Measurements from ENCODE around the gene VMO1. TPM values are rescaled to one million over a fixed set of nuclear protein-coding genes. Genes with fewer than 3 reads are reported as not detected.

Gene VMO1
- total and polyA plus RNA-seq, 2 donors (not counting 3 experiments of a cell fraction or from before 2014, with no cell fraction given): 0.23 TPM; not detected in 1

GRCh38 chr17:4769628-4770027, 16.5 kb downstream of the VMO1 start:
- Histone ChIP-seq H3K9me3 (replicated peaks; ENCODE audit: control insufficient read depth, insufficient read depth, low read length) (no peaks in the 10 kb centered on the region), H3K9me1 (replicated peaks; ENCODE audit: control insufficient read depth, extremely low read depth, insufficient read depth, low read length) (no peaks in the 10 kb centered on the region), H3K4me3 (replicated peaks in 1 of 3; ENCODE audit: insufficient read depth in 1 of 3, low read depth in 1 of 3, low read length in 3 of 3) (no peak overlapping the region), H3K4me2 (ENCODE audit: insufficient read depth, low read length) (no peak overlapping the region), H3K27me3 (ENCODE audit: control insufficient read depth in 2 of 2, insufficient read depth in 2 of 2, low read length in 2 of 2) (peaks cover 4 to 6% of the 10 kb centered on the region in 2 experiments), H3K9ac (replicated peaks; ENCODE audit: extremely low read depth, insufficient read depth, low read length) (no peak overlapping the region), H3K4me1 (ENCODE audit: control insufficient read depth, extremely low read depth, insufficient read depth, low read length) (no peaks in the 10 kb centered on the region), H3K36me3 (ENCODE audit: control insufficient read depth in 2 of 2, extremely low read depth in 1 of 2, insufficient read depth in 2 of 2, low read length in 2 of 2) (no peaks in the 10 kb centered on the region), H2AFZ (ENCODE audit: low read depth, low read length) (no peak overlapping the region), H4K20me1 (replicated peaks; ENCODE audit: control insufficient read depth, extremely low read depth, insufficient read depth, low read length) (no peaks in the 10 kb centered on the region), H3K27ac (ENCODE audit: insufficient read depth, low read depth, low read length) (no peak overlapping the region), H3K79me2 (ENCODE audit: control insufficient read depth, insufficient read depth, low read length) (no peaks in the 10 kb centered on the region)
- ChIA-PET CTCF (interaction anchor here (2.7 kb wide), 1 partner anchor 10 kb away, joined by 9 read pairs; no protein-coding TSS in a partner anchor), POLR2A (no interaction called here)
- intact Hi-C loops (cut with micrococcal nuclease) (no loop called here), dilution Hi-C loops (cut with MboI; ENCODE audit: extremely low pct_ligation_motif_present, low sequenced_read_pairs) (no loop called here)
- BruUV-seq (replicated peaks): no TSS peak
- TF ChIP-seq CTCF (IDR thresholded peaks at IDR 0.05; ENCODE audit: extremely low read depth in 1 of 2, insufficient read depth in 1 of 2, low read depth in 1 of 2, low read length in 2 of 2) (no peak), POLR2AphosphoS5 (IDR thresholded peaks at IDR 0.05; ENCODE audit: insufficient read depth, low read depth, low read length) (no peak), GATA2 (IDR thresholded peaks at IDR 0.05; ENCODE audit: insufficient read depth, insufficient read length, low read depth, low read length) (no peak)
- FAIRE-seq (no peak), DNase-seq (ENCODE audit: low read depth, low spot score) (no peak)

GRCh38 chr17:4768298-4768697, 17.9 kb downstream of the VMO1 start:
- CTCF ChIA-PET: no interaction called here
- dilution Hi-C loops (cut with MboI; ENCODE audit: extremely low pct_ligation_motif_present, low sequenced_read_pairs): no loop called here

More at GRCh38 chr17:4768298-4768697, 17.9 kb downstream of the VMO1 start:
- H3K9me3 ChIP-seq (replicated peaks; ENCODE audit: control insufficient read depth, insufficient read depth, low read length): no peaks in the 10 kb centered on the region
- H3K4me3 ChIP-seq (replicated peaks in 1 of 3; ENCODE audit: insufficient read depth in 1 of 3, low read depth in 1 of 3, low read length in 3 of 3): no peak overlapping the region
- no peaks in the 10 kb centered on the region for H3K4me1 ChIP-seq (ENCODE audit: control insufficient read depth, extremely low read depth, insufficient read depth, low read length)
- no peak overlapping the region for H3K27ac ChIP-seq (ENCODE audit: insufficient read depth, low read depth, low read length)
- H4K20me1 ChIP-seq (replicated peaks; ENCODE audit: control insufficient read depth, extremely low read depth, insufficient read depth, low read length): no peaks in the 10 kb centered on the region
- no peaks in the 10 kb centered on the region for H3K36me3 ChIP-seq (ENCODE audit: control insufficient read depth in 2 of 2, extremely low read depth in 1 of 2, insufficient read depth in 2 of 2, low read length in 2 of 2)
- no peak for TF ChIP-seq MAX (IDR thresholded peaks at IDR 0.05; ENCODE audit: insufficient read depth, insufficient read length)
- no peak for TF ChIP-seq FOS (IDR thresholded peaks at IDR 0.05; ENCODE audit: borderline replicate concordance, insufficient read depth, low read length)
- no peak for TF ChIP-seq GATA2 (IDR thresholded peaks at IDR 0.05; ENCODE audit: insufficient read depth, insufficient read length, low read depth, low read length)
- no peak for TF ChIP-seq JUN (IDR thresholded peaks at IDR 0.05; ENCODE audit: borderline replicate concordance, insufficient read depth, insufficient read length, low read depth)
- TF ChIP-seq POLR2A (IDR thresholded peaks at IDR 0.05; ENCODE audit: low read depth, low read length): no peak
- no peak for TF ChIP-seq CTCF (IDR thresholded peaks at IDR 0.05; ENCODE audit: extremely low read depth in 1 of 2, insufficient read depth in 1 of 2, low read depth in 1 of 2, low read length in 2 of 2)
- no peak for TF ChIP-seq POLR2AphosphoS5 (IDR thresholded peaks at IDR 0.05; ENCODE audit: insufficient read depth, low read depth, low read length)
- TF ChIP-seq MYC (IDR thresholded peaks at IDR 0.05; ENCODE audit: low read depth, low read length): no peak
- no peak for TF ChIP-seq EZH2 (IDR thresholded peaks at IDR 0.05; ENCODE audit: borderline replicate concordance, low read depth, low read length, severe bottlenecking)
- no peak overlapping the region for H3K9ac ChIP-seq (replicated peaks; ENCODE audit: extremely low read depth, insufficient read depth, low read length)
- POLR2A ChIA-PET: no interaction called here
- no peaks in the 10 kb centered on the region for H3K9me1 ChIP-seq (replicated peaks; ENCODE audit: control insufficient read depth, extremely low read depth, insufficient read depth, low read length)
- peaks cover 4 to 6% of the 10 kb centered on the region in 2 experiments for H3K27me3 ChIP-seq (ENCODE audit: control insufficient read depth in 2 of 2, insufficient read depth in 2 of 2, low read length in 2 of 2)
- DNase-seq (ENCODE audit: low read depth, low spot score) (no peak), FAIRE-seq (no peak)
- H3K4me2 ChIP-seq (ENCODE audit: insufficient read depth, low read length): no peak overlapping the region
- intact Hi-C loops (cut with micrococcal nuclease): no loop called here
- H3K79me2 ChIP-seq (ENCODE audit: control insufficient read depth, insufficient read depth, low read length): no peaks in the 10 kb centered on the region
- no peak overlapping the region for H2AFZ ChIP-seq (ENCODE audit: low read depth, low read length)
- BruUV-seq (replicated peaks): no TSS peak
